Measurements from ENCODE around the gene RHBDL3. TPM values are rescaled to one million over a fixed set of nuclear protein-coding genes. Genes with fewer than 3 reads are reported as not detected.
A peak's percentile ranks its signal among the peaks of the same experiment; 100 is the strongest.
"Not testable (repeated sequence)": the region's sequence is repeated elsewhere in the genome, so short reads cannot be mapped to it uniquely, and the experiment has no call there.

RHBDL3 gene
- total RNA-seq, 1 donor: 0.09 TPM

- DNase-seq (ENCODE audit: low read depth): no peak
- TF ChIP-seq, protein P1, sequence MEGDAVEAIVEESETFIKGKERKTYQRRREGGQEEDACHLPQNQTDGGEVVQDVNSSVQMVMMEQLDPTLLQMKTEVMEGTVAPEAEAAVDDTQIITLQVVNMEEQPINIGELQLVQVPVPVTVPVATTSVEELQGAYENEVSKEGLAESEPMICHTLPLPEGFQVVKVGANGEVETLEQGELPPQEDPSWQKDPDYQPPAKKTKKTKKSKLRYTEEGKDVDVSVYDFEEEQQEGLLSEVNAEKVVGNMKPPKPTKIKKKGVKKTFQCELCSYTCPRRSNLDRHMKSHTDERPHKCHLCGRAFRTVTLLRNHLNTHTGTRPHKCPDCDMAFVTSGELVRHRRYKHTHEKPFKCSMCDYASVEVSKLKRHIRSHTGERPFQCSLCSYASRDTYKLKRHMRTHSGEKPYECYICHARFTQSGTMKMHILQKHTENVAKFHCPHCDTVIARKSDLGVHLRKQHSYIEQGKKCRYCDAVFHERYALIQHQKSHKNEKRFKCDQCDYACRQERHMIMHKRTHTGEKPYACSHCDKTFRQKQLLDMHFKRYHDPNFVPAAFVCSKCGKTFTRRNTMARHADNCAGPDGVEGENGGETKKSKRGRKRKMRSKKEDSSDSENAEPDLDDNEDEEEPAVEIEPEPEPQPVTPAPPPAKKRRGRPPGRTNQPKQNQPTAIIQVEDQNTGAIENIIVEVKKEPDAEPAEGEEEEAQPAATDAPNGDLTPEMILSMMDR (IDR thresholded peaks at IDR 0.05; ENCODE audit: insufficient read depth, low read length): no peak
- no peak overlapping the region for H3K4me3 ChIP-seq (ENCODE audit: low read depth, low read length)
These were observed 52.4 kb downstream of the RHBDL3 start for GRCh38 chr17:32318071-32318470.

DNA sequence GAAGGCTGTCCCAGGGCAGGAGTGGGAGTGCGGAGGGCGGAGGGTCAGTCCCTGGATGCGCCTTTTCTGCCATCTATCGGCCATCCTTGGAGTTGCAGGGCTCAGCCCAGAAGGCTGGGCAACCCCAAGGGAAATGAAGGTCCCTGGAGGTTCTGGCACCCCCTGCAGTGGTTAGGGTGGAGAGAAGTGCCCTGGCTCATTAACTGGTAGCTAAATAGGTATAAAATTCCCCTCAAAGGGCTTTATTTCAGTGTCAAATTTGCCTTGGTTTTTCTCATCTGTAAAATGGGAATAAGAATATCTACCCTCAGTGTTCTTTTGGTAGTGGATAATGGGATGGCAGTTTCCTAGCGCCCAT lies 53.9 kb downstream of the RHBDL3 start:
- TF ChIP-seq, protein P1 (IDR thresholded peaks at IDR 0.05; ENCODE audit: insufficient read depth, low read length): peak; percentile 99
- no peak overlapping the region for H3K4me3 ChIP-seq (ENCODE audit: low read depth, low read length)
- DNase-seq (ENCODE audit: low read depth): peak; percentile 59

GRCh38 chr17:32320080-32320479 lies 54.4 kb downstream of the RHBDL3 start:
- not testable (repeated sequence) for DNase-seq (ENCODE audit: low read depth); H3K4me3 ChIP-seq (ENCODE audit: low read depth, low read length)

DNA sequence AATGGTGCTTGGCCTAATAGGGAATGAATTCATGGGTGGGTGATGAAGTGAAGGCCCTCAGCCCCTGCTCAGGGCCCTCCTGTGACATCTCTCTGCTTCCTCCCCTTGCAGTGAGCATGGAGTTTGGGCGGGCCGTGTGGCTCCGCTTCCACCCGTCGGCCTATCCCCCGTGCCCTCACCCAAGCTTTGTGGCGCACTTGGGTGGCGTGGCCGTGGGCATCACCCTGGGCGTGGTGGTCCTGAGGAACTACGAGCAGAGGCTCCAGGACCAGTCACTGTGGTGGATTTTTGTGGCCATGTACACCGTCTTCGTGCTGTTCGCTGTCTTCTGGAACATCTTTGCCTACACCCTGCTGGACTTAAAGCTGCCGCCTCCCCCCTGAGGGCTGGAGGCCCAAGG lies 55.2 kb downstream of the RHBDL3 start:
- DNase-seq (ENCODE audit: low read depth): no peak
- H3K4me3 ChIP-seq (ENCODE audit: low read depth, low read length): no peak overlapping the region
- TF ChIP-seq, protein P1 (IDR thresholded peaks at IDR 0.05; ENCODE audit: insufficient read depth, low read length): no peak

DNA sequence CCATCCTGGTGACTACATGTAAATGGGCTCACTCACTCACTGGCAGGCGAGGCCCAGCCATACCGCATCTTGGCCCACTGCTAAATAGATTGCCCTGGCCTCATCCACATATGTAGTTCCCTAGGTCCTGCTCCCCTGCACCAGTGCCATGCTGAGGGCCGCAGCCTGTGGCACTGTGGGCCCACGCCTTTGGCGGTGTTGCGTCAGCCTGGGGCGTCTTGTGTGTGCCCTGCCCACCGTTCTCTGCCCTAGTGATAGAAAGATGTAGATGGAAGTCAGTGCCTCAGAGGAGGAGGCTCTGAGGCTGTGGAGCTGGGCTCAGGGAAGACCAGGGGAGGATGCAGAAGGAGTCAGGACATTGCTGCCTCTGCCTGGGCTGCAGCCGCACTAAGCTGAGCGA lies 57.4 kb downstream of the RHBDL3 start:
- TF ChIP-seq, protein P1 (IDR thresholded peaks at IDR 0.05; ENCODE audit: insufficient read depth, low read length): no peak
- DNase-seq (ENCODE audit: low read depth): no peak
- no peak overlapping the region for H3K4me3 ChIP-seq (ENCODE audit: low read depth, low read length)

- H3K4me3 ChIP-seq (ENCODE audit: low read depth, low read length): peak overlapping the region; percentile 18
- TF ChIP-seq, protein P1 (IDR thresholded peaks at IDR 0.05; ENCODE audit: insufficient read depth, low read length): no peak
- DNase-seq (ENCODE audit: low read depth): peak; percentile 43
These were observed 58.3 kb downstream of the RHBDL3 start for GRCh38 chr17:32323811-32324491.

DNA sequence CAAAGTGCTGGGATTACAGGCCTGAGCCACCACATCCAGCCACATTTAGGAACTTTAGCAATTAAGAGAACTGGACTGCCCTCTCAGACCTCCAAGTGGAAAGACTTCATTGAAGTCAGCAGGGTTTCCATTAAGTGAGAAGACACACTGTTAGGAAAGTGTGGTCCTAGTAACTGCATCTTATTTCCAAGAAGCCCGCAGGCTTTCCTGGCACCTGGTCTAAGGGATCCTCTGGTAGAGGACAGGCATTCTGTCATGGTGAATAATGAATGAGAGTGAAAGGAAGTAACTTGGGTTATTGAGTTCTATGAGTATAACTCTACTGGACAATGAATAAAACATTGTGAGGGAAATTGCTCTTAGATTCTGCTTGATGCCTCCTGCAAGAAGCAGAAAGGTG lies 62.3 kb downstream of the RHBDL3 start:
- no peak for DNase-seq (ENCODE audit: low read depth)
- no peak overlapping the region for H3K4me3 ChIP-seq (ENCODE audit: low read depth, low read length)
- TF ChIP-seq, protein P1 (IDR thresholded peaks at IDR 0.05; ENCODE audit: insufficient read depth, low read length): no peak
